Neural crest cell (in vitro differentiated cells): ENCODE measurements around the gene PLCH1. TPM values are rescaled to one million over a fixed set of nuclear protein-coding genes. Genes with fewer than 3 reads are reported as not detected.

Experiments used
- DNase-seq: peaks from one replicate; pipeline ENCODE4 v3.0.0; 2021; ENCODE audit warnings: low read depth, mixed read lengths, low spot score
- H3K27ac Mint-ChIP-seq: one replicate; pipeline ENCODE4 v1.8.0; 2021; ENCODE audit warnings: mild to moderate bottlenecking, mixed read lengths; ENCODE audit not compliant: unreplicated experiment
- H3K27me3 Mint-ChIP-seq: 2 replicates; pipeline ENCODE4 v1.8.0; 2021; ENCODE audit warnings: low read depth, mild to moderate bottlenecking, mixed read lengths
- H3K36me3 Mint-ChIP-seq: 2 replicates; pipeline ENCODE4 v1.8.0; 2021; ENCODE audit warnings: low read depth, mild to moderate bottlenecking, mixed read lengths
- H3K4me1 Mint-ChIP-seq: 2 replicates; pipeline ENCODE4 v1.8.0; 2021; ENCODE audit warnings: mixed read lengths
- H3K4me3 Mint-ChIP-seq: one replicate; pipeline ENCODE4 v1.8.0; 2021; ENCODE audit warnings: mild to moderate bottlenecking, mixed read lengths
- H3K9me3 Mint-ChIP-seq: 2 replicates; pipeline ENCODE4 v1.8.0; 2021; ENCODE audit warnings: mixed read lengths
- CTCF ChIP-seq: fragments of 200-600 bp; sonication (generic); conservative IDR thresholded peaks from 2 replicates; pipeline ENCODE4 v1.5.0; 2021; ENCODE audit warnings: antibody characterized with exemption, mild to moderate bottlenecking
- total RNA-seq: library from RNA; stranded (reverse); gene quantifications from 2 replicates; pipeline ENCODE4 v1.2.1, GENCODE V29; 2021

PLCH1 gene
- total RNA-seq, 1 donor from 2014 or later: 22.4 TPM

GRCh38 chr3:155481089-155481488 is 263.8 kb downstream of the PLCH1 start:
- H3K4me3 Mint-ChIP-seq: no peak overlapping the region
- no peak for TF ChIP-seq CTCF

GRCh38 chr3:155465664-155466063 is 279.2 kb downstream of the PLCH1 start:
- no peak for TF ChIP-seq CTCF
- Mint-ChIP-seq H3K9me3 (peaks cover 11% of the 10 kb centered on the region), H3K27me3 (no peaks in the 10 kb centered on the region), H3K36me3 (peaks cover 31% of the 10 kb centered on the region), H3K4me3 (no peak overlapping the region), H3K4me1 (peaks cover 3% of the 10 kb centered on the region), H3K27ac (no peak overlapping the region)
- no peak for DNase-seq

More at GRCh38 chr3:155481089-155481488, 263.8 kb downstream of the PLCH1 start:
- Mint-ChIP-seq H3K27me3 (no peaks in the 10 kb centered on the region), H3K36me3 (peaks cover 34% of the 10 kb centered on the region), H3K9me3 (peaks cover 15% of the 10 kb centered on the region), H3K27ac (no peak overlapping the region), H3K4me1 (no peaks in the 10 kb centered on the region)
- no peak for DNase-seq

GRCh38 chr3:155462672-155463071 is 282.2 kb downstream of the PLCH1 start:
- Mint-ChIP-seq H3K36me3 (peaks cover 20% of the 10 kb centered on the region), H3K9me3 (peaks cover 1% of the 10 kb centered on the region), H3K27me3 (no peaks in the 10 kb centered on the region), H3K4me3 (no peak overlapping the region), H3K4me1 (no peaks in the 10 kb centered on the region), H3K27ac (no peak overlapping the region)
- TF ChIP-seq CTCF: no peak
- DNase-seq: no peak

GRCh38 chr3:155457591-155457990 is 287.3 kb downstream of the PLCH1 start:
- Mint-ChIP-seq H3K9me3 (no peaks in the 10 kb centered on the region), H3K4me3 (no peak overlapping the region), H3K27ac (no peak overlapping the region), H3K36me3 (peaks cover 5% of the 10 kb centered on the region), H3K4me1 (no peaks in the 10 kb centered on the region), H3K27me3 (no peaks in the 10 kb centered on the region)
- no peak for DNase-seq
- no peak for TF ChIP-seq CTCF

- Mint-ChIP-seq H3K4me1 (no peaks in the 10 kb centered on the region), H3K4me3 (no peak overlapping the region), H3K27ac (no peak overlapping the region), H3K27me3 (no peaks in the 10 kb centered on the region), H3K9me3 (no peaks in the 10 kb centered on the region), H3K36me3 (peaks cover 2% of the 10 kb centered on the region)
- TF ChIP-seq CTCF: no peak
- DNase-seq: no peak
These were observed 289.1 kb downstream of the PLCH1 start for GRCh38 chr3:155455765-155456164.

GRCh38 chr3:155453512-155453911 is 291.4 kb downstream of the PLCH1 start:
- H3K9me3 Mint-ChIP-seq: no peaks in the 10 kb centered on the region
- H3K4me1 Mint-ChIP-seq: no peaks in the 10 kb centered on the region
- no peaks in the 10 kb centered on the region for H3K27me3 Mint-ChIP-seq

More at GRCh38 chr3:155453512-155453911, 291.4 kb downstream of the PLCH1 start:
- Mint-ChIP-seq H3K4me3 (no peak overlapping the region), H3K36me3 (peaks cover 2% of the 10 kb centered on the region), H3K27ac (no peak overlapping the region)
- DNase-seq: no peak
- TF ChIP-seq CTCF: no peak
